Keratinocyte (primary cell): ENCODE measurements around the gene CC2D2A.

Experiments used
- CTCF ChIP-seq, 3 experiments: IDR thresholded peaks in 1 of 3; conservative IDR thresholded peaks in 1 of 3; optimal IDR thresholded peaks in 1 of 3; 2 replicates in 2 of 3; 3 replicates in 1 of 3; pipeline versions ENCODE3 to v1.5.1; 2011; ENCODE audit warnings: low read length in 3 of 3, mild to moderate bottlenecking in 3 of 3, moderate library complexity in 2 of 3, control low read depth in 1 of 3, inconsistent platforms in 1 of 3; ENCODE audit not compliant: insufficient read depth in 2 of 3; ENCODE audit errors: extremely low read depth in 1 of 3
- EZH2 ChIP-seq: IDR thresholded peaks from one replicate; pipeline ENCODE4 v1.6.1; 2012; ENCODE audit warnings: inconsistent platforms, mild to moderate bottlenecking, low read length, moderate library complexity

GRCh38 chr4:15610855-15611254 lies 141.2 kb downstream of the CC2D2A start:
- no peak for TF ChIP-seq CTCF (optimal IDR thresholded peaks at IDR 0.05 in 1 of 3, IDR thresholded peaks at IDR 0.05 in 1 of 3, conservative IDR thresholded peaks at IDR 0.05 in 1 of 3; ENCODE audit: extremely low read depth in 1 of 3, insufficient read depth in 2 of 3, low read length in 3 of 3)
- no peak for TF ChIP-seq EZH2
